GM12872 (cell line): ENCODE results near the gene HOTAIR.

ENCODE experiments used
- CTCF ChIP-seq: IDR thresholded peaks from 3 replicates; pipeline ENCODE4 v1.5.1; 2011; ENCODE audit warnings: low read depth, mild to moderate bottlenecking, low read length, moderate library complexity; ENCODE audit not compliant: insufficient read depth

The HOTAIR gene

GRCh38 chr12:54015018-54015931 is 40.5 kb upstream of the HOTAIR start:
- TF ChIP-seq CTCF: no peak

DNA sequence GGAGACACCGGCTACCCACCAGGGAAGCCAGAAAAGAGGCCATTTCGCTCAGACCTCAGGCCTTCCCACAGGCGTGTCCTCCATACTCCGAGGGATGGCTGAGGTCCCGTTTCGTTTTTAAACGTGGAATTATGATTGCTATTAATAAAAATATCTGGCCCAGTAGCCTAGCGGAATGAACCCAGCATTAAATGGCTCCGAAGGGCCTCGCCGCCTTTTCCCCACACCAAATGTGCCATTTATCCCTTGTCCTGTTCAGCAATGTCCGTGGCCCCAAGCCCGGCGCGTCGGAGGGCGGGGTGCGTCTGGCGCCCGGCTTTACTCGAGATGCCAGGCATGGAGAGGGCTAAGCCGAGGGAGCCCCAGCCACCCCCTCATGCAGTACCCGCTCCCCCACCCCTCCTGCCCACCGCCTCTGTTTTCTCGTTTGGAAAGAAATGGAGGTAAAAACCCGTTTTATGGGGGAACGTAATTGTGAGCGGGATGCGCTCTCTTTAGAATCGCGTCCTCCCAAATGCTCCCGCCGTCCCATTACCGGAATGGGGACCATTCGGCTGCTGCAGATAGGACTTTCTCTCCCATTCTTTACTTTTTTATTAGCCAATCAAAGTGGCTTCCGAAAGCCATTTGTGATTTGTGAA is 39.7 kb upstream of the HOTAIR start:
- no peak for TF ChIP-seq CTCF

GRCh38 chr12:54012631-54013409 is 38.1 kb upstream of the HOTAIR start:
- TF ChIP-seq CTCF: peak; percentile 35; the same call in 2 of the 3 replicates

DNA sequence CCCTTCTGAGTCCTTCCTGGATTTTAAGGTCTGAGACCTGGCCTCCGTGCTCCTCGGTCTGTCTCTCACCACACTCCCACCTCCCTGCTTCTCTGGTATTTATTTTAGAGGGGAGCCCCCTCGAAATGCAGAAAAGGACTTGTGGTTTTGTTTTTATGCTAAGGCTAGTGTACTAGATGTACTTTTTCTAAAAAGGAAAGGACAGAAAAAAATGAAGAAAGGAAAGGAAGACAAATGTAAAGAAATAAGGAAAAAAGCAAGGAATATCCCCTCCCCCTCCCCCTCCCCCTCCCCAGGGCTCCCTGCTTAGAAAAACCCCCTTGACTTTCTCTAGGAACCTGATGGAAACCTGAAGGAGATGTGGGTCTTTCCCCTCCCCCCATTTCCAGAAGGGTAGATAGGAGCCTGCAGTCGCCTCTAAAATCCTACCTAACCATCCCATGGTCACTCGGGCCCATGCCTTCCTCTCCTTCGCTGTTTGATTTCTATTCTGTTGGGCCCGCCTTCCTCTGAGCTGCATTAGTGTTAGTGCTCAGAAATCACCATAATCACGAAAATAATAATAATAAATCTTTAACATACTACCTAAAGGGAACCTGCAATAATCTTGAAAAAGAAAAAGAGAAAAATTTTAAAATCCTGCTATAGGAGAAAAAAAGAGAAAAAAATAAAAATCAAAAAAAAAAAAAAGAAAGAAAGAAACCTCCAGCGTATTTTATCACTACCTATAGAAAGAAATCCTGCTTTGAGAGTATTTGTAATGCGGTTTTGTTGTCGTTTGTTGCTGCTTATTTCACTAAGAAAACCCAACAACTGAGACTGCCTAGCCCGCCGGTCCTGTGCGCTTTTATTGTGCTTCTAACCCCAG is 37.1 kb upstream of the HOTAIR start:
- no peak for TF ChIP-seq CTCF

DNA sequence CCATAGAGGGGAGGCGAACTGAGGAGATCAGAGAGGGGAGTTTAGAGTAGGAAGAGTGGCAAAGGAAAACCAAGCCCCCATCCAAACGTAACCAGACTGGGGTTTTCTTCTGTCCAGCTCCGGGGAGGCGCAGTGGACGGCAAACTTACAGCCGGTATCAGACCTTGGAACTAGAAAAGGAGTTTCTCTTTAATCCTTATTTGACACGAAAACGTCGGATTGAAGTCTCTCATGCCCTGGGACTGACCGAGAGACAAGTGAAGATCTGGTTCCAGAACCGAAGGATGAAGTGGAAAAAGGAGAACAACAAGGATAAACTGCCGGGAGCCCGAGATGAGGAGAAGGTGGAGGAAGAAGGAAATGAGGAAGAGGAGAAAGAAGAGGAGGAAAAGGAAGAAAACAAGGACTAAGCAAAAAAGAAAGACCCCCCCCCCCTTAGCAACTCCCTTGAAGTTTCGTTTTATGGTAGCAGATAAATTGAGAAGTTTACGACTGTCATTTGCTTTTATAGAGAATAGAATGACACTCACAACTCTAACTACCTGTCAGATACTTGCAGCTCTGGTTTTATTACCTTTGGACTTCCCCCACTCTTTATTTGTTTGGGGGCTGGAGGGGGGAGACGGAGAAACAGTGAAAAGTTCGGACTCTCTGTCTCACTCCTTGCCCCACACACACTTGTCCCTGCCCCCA is 36.4 kb upstream of the HOTAIR start:
- no peak for TF ChIP-seq CTCF

DNA sequence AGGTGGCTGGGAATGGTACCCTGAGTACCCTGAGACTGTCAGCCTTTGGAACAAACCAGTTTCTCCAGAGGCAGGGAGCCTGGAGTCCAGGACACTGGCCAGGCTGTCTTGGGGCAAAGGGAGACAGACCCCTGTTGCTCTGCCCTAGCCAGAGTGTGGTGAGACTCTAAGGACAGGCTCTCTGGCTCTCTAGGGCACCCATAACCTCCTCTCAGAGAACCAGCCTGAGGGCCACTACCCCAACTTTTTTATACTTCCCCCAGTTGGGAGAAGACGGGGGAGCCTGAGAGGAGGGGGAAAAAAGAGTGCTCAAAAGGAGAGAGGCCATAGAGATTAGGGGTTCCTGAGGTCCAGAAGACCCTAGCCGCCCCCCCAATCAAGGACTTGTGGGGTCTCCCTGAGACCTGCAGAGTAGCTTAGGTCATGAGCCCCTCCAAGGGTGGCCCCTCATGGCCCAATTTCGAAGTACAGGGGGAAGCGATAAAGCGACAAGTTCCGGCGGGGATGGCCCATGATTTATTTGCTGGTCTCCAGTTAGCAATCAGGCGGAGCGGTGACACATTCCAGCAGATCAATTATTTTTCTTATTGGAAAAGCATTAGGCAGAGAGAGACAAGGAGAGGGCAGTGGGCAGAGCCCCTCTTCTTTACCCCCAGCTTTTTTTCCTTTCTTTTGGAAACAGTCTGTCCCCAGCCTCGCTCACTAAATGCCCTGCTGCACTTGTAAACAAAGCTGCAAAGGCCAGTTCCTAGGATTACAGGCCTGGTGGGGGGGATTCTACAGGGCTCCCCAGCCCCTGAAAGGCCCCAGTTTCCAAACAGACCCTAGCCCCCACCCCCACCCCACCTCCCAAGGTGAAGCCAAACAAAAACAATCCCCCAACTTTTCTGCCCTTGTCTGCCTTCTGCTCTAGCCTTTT is 35.6 kb upstream of the HOTAIR start:
- TF ChIP-seq CTCF: no peak
